MCF 10A (cell line): ENCODE data around the gene WWOX. TPM values are rescaled to one million over a fixed set of nuclear protein-coding genes. Genes with fewer than 3 reads are reported as not detected.
"Not testable (repeated sequence)": the region's sequence is repeated elsewhere in the genome, so short reads cannot be mapped to it uniquely, and the experiment has no call there.

Source experiments
- Bru-seq: library from RNA; stranded (reverse); fragments of 400-500 nt; gene quantifications from one replicate; lab custom pipeline; 2021; lab: Mats Ljungman, UMichigan
- BruChase-seq, 2 experiments: library from RNA; stranded (reverse); fragments of 400-500 nt; gene quantifications; one replicate each; lab custom pipeline; 2021; lab: Mats Ljungman, UMichigan
- BruUV-seq: library from RNA; stranded (reverse); fragments of 400-500 nt; replicated peaks from 2 replicates; lab custom pipeline; 2021; lab: Mats Ljungman, UMichigan
- CTCF ChIA-PET: fragments of 300-600 bp; sonication (Branson Sonifier 250); formaldehyde crosslinking; extraction: SDS; loops from one replicate; lab custom pipeline; 2021; ENCODE audit warnings: antibody characterized with exemption, inconsistent platforms; lab: Yijun Ruan, JAX
- POLR2A ChIA-PET: fragments of 300-600, 350-650 bp; sonication (Branson Sonifier 250); formaldehyde crosslinking; extraction: SDS; loops from one replicate; lab custom pipeline; 2020; ENCODE audit warnings: antibody characterized with exemption, inconsistent platforms; lab: Yijun Ruan, JAX
- DNase-seq: peaks from one replicate; pipeline ENCODE4 v3.0.0-alpha.2; 2018; ENCODE audit not compliant: unreplicated experiment
- H3K27ac Mint-ChIP-seq: one replicate; pipeline ENCODE4 v1.8.0; 2022; ENCODE audit warnings: mild to moderate bottlenecking, low read depth, mixed read lengths; ENCODE audit not compliant: unreplicated experiment
- H3K27me3 Mint-ChIP-seq: one replicate; pipeline ENCODE4 v1.8.0; 2022; ENCODE audit warnings: mixed read lengths; ENCODE audit not compliant: insufficient read depth, unreplicated experiment
- H3K36me3 Mint-ChIP-seq: one replicate; pipeline ENCODE4 v1.8.0; 2022; ENCODE audit warnings: mild to moderate bottlenecking, moderate library complexity, mixed read lengths; ENCODE audit not compliant: insufficient read depth, unreplicated experiment
- H3K4me1 Mint-ChIP-seq: one replicate; pipeline ENCODE4 v1.8.0; 2022; ENCODE audit warnings: mixed read lengths; ENCODE audit not compliant: insufficient read depth, unreplicated experiment
- H3K4me3 Mint-ChIP-seq: one replicate; pipeline ENCODE4 v1.8.0; 2022; ENCODE audit warnings: mild to moderate bottlenecking, moderate library complexity, mixed read lengths; ENCODE audit not compliant: unreplicated experiment
- H3K9me3 Mint-ChIP-seq: one replicate; pipeline ENCODE4 v1.8.0; 2022; ENCODE audit warnings: mixed read lengths; ENCODE audit not compliant: unreplicated experiment
- intact Hi-C: fragments of 100-400 bp; cut with micrococcal nuclease; formaldehyde crosslinking; loops from 2 replicates; pipeline ENCODE4 v1.14.1; 2022
- long read RNA-seq: library from polyadenylated mRNA; stranded (forward); transcript quantifications from one replicate; pipeline ENCODE4 v2.0.0, GENCODE V29; 2022
- total RNA-seq: library from RNA; stranded (reverse); gene quantifications from 2 replicates; pipeline ENCODE4 v1.2.3, GENCODE V29; 2022
- TF ChIP-seq, protein P1 (sequence below): fragments of 200-600 bp; IDR thresholded peaks from one replicate; pipeline ENCODE4 v1.8.0; 2022; ENCODE audit warnings: antibody characterized with exemption, mild to moderate bottlenecking; ENCODE audit not compliant: unreplicated experiment

WWOX gene
- 15.5 and 18.1 TPM in 2 replicates for total RNA-seq
- percentile 54 among the genes with signal in this experiment for Bru-seq, nascent RNA
- percentile 74 among the genes with signal in this experiment for BruChase-seq, experiment 1, labeled RNA remaining after a 6-hour chase
- percentile 68 among the genes with signal in this experiment for BruChase-seq, experiment 2, labeled RNA remaining after a 2-hour chase
- long read RNA-seq, partial matches to known transcripts: 1 of 11 reads
- long read RNA-seq, other reads (novel, unspliced or antisense): 4 of 11 reads

DNA sequence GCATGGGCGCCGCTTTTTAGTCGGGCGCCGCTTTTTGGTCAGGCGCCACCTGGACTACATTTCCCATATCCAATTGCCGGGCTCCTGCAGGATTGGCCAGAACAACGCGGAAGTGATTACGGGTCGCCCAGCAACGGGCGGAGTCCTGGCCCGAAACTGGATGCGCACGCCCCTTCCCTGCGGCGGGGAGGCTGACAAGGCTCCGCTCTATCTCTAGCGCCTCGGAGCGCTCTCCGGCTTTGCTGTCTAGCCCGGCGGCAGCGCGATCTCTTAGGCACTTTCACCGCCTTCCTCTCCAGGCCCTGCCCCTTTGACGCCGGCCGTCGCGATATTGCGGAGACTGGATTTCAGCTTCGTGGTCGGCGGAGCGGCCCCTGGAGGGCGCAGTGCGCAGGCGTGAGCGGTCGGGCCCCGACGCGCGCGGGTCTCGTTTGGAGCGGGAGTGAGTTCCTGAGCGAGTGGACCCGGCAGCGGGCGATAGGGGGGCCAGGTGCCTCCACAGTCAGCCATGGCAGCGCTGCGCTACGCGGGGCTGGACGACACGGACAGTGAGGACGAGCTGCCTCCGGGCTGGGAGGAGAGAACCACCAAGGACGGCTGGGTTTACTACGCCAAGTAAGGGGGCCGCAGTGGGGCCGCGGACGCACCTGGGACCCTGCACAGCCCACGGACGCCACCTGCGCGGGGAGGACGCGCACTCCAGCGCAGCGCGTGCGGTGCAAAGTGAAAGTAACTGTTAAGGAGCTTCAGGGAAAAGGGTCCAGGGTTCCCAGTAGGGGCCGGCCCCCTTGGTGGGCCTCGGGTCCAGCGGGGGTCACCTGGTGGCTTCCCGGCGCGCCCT, at the start of gene WWOX:
WWOX (plus strand) TSS at position 384 of the 841 bp plus-strand sequence.
- BruUV-seq: TSS peak; percentile 38
- intact Hi-C loops: loop anchor here (2.0 to 10.0 kb wide), 2 partner anchors 125 to 425 kb away; no protein-coding TSS in a partner anchor
- TF ChIP-seq, protein P1, sequence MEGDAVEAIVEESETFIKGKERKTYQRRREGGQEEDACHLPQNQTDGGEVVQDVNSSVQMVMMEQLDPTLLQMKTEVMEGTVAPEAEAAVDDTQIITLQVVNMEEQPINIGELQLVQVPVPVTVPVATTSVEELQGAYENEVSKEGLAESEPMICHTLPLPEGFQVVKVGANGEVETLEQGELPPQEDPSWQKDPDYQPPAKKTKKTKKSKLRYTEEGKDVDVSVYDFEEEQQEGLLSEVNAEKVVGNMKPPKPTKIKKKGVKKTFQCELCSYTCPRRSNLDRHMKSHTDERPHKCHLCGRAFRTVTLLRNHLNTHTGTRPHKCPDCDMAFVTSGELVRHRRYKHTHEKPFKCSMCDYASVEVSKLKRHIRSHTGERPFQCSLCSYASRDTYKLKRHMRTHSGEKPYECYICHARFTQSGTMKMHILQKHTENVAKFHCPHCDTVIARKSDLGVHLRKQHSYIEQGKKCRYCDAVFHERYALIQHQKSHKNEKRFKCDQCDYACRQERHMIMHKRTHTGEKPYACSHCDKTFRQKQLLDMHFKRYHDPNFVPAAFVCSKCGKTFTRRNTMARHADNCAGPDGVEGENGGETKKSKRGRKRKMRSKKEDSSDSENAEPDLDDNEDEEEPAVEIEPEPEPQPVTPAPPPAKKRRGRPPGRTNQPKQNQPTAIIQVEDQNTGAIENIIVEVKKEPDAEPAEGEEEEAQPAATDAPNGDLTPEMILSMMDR: no peak
- no peaks in the 10 kb centered on the region for H3K27me3 Mint-ChIP-seq
- H3K9me3 Mint-ChIP-seq: no peaks in the 10 kb centered on the region
- CTCF ChIA-PET: interaction anchor here (0.5 to 6.1 kb wide), 63 partner anchors 9 to 1978 kb away, joined by 3 to 49 read pairs (median 4); partner anchors contain the start of gene NUDT7
- peaks cover 10% of the 10 kb centered on the region for H3K36me3 Mint-ChIP-seq
- POLR2A ChIA-PET: interaction anchor here (0.5 to 1.4 kb wide), 14 partner anchors 10 to 1926 kb away, joined by 3 to 6 read pairs (median 3); partner anchors contain the start of genes MAF and NUDT7
- peak within 1 kb of the TSS; percentile 94 for H3K4me3 Mint-ChIP-seq
- DNase-seq: peak; percentile 99
- H3K4me1 Mint-ChIP-seq: peaks cover 34% of the 10 kb centered on the region
- H3K27ac Mint-ChIP-seq: peak within 1 kb of the TSS; percentile 98

DNA sequence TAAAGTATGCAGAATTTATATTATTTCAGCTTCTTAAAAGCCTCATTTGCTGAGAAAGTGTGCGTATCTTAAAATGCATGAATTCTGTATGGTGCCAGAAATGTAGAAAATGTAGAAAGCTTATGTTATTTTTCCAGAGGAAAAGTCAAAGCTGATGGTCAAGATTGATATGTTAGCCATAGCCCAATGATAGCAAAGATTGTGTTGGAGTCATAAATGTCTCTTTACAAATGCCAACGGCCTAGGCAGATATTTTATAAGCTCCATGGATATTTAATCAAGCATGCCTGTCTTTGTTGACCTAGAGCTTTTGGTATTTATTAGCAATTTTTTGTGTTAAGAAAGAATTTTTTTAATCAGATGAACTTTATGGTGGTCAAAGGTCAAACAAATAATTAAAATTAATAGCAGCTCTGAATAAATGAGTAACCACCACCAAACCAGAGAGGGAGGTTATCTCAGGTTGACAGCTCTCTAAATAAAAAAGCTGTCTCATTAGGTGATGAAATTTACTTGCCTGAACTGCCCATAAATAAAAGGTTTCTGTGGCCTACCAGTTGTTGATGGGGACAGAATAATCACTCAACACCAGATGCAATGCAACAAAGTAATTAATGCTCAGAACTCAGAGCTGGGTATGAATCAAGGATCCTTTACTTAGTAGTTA, 48.6 kb upstream of the WWOX start:
- no peaks in the 10 kb centered on the region for H3K36me3 Mint-ChIP-seq
- no peak overlapping the region for H3K4me3 Mint-ChIP-seq
- no peaks in the 10 kb centered on the region for H3K9me3 Mint-ChIP-seq
- no TSS peak for BruUV-seq
- no peaks in the 10 kb centered on the region for H3K4me1 Mint-ChIP-seq
- CTCF ChIA-PET: interaction anchor here (0.6 to 1.9 kb wide), 7 partner anchors 16 to 80 kb away, joined by 3 to 9 read pairs (median 3); partner anchors contain the start of gene WWOX
- H3K27me3 Mint-ChIP-seq: peaks cover 32% of the 10 kb centered on the region
- no peak overlapping the region for H3K27ac Mint-ChIP-seq
- TF ChIP-seq, protein P1: no peak
- POLR2A ChIA-PET: interaction anchor here (1.0 kb wide), 1 partner anchor 9 kb away, joined by 3 read pairs; no protein-coding TSS in a partner anchor
- intact Hi-C loops: no loop called here
- DNase-seq: no peak

DNA sequence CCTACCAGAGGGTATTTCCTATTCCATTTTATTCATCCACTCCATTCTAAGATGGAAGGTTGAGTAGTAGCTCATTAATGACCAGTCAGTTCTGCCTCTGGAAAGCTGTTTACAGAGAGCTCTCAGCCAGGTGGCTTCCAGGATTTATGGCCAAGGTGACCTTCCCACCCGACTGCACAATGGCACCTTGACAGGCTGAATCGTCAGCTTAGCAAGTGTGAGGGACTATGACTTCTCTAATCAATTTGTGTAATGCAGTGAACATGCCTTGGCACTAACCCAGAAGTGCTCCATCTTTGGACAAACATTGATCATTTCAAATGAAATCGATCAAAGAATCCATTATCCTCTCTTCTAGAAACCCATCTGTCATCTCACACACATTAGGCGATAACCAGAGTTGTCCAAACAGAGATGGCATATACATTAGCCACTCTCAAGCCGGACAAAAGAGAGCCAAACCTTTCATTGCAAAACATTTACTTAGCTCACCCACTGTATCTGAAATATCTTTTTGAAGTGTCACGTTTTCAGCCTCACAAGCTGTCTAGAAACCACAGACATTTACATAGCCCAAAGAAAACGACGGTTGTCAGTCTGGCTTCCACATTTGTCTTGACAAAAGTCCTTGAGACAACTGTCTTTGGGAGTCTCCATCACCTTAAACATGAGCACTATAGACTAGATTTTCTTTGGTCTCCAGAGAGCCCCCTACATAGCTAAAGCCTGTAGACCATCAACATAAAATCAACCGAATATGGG, 41.5 kb upstream of the WWOX start:
- ChIA-PET POLR2A (no interaction called here), CTCF (interaction anchor here (0.7 to 1.5 kb wide), 3 partner anchors 10 to 42 kb away, joined by 3 to 4 read pairs (median 3); no protein-coding TSS in a partner anchor)
- no peak overlapping the region for H3K27ac Mint-ChIP-seq
- no peaks in the 10 kb centered on the region for H3K9me3 Mint-ChIP-seq
- TF ChIP-seq, protein P1: no peak
- intact Hi-C loops: no loop called here
- no peaks in the 10 kb centered on the region for H3K36me3 Mint-ChIP-seq
- H3K4me3 Mint-ChIP-seq: no peak overlapping the region
- BruUV-seq: no TSS peak
- H3K27me3 Mint-ChIP-seq: peaks cover 46% of the 10 kb centered on the region
- H3K4me1 Mint-ChIP-seq: no peaks in the 10 kb centered on the region
- no peak for DNase-seq

DNA sequence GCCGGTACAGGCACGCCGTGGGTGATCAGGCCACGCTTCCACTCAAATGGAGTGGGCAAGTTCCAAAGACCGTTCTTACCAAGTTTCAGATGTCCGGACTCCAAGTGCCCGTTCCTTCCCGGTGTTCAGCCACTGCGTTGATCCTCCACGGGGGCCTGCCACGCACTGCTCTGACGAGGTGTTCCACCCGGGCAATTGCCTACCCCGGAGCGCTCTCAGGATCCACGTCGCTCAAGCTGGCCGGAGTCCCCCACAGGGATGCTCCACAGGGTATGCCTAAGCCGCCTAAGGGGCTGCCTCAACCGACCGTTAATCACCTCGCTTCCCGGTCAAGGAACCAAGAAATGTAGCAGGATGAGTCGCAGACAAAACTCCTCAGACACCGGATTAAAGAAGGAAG, 39.6 kb upstream of the WWOX start:
- peaks cover 28% of the 10 kb centered on the region for H3K27me3 Mint-ChIP-seq
- CTCF ChIA-PET: interaction anchor here (0.9 to 1.7 kb wide), 5 partner anchors 17 to 57 kb away, joined by 3 to 7 read pairs (median 5); partner anchors contain the start of gene WWOX
- BruUV-seq, DNase-seq, H3K4me1 Mint-ChIP-seq, H3K27ac Mint-ChIP-seq, H3K9me3 Mint-ChIP-seq, intact Hi-C loops, H3K36me3 Mint-ChIP-seq, H3K4me3 Mint-ChIP-seq, POLR2A ChIA-PET: not testable (repeated sequence)
